Neural cell (in vitro differentiated cells): ENCODE measurements around the gene METTL24. TPM values are rescaled to one million over a fixed set of nuclear protein-coding genes. Genes with fewer than 3 reads are reported as not detected.

Experiments used
- H2AFZ ChIP-seq: fragments of 200-600, 300-800 bp; sonication (generic), shearing (Covaris generic); 2 replicates; pipeline ENCODE4 v1.6.0; 2014; ENCODE audit warnings: low read depth, mild to moderate bottlenecking, antibody characterized with exemption, low read length, moderate library complexity
- H3F3A ChIP-seq: fragments of 200-600 bp; shearing (Covaris generic); 2 replicates; pipeline ENCODE4 v1.6.1; 2016; ENCODE audit warnings: mild to moderate bottlenecking, moderate library complexity, mixed read lengths, antibody characterized with exemption, low read length; ENCODE audit not compliant: insufficient read depth, poor library complexity, severe bottlenecking
- H3K27ac ChIP-seq: fragments of 200-600, 300-800 bp; sonication (generic), shearing (Covaris generic); 2 replicates; pipeline ENCODE4 v1.5.1; 2014; ENCODE audit warnings: mild to moderate bottlenecking, low read length, moderate library complexity
- H3K27me3 ChIP-seq: fragments of 300-800, 200-600 bp; sonication (generic), shearing (Covaris generic); 2 replicates; pipeline ENCODE4 v1.6.0; 2014; ENCODE audit warnings: mild to moderate bottlenecking, low read depth, low read length, moderate library complexity; ENCODE audit not compliant: insufficient read depth
- H3K36me3 ChIP-seq: fragments of 300-800, 200-600 bp; sonication (generic), shearing (Covaris generic); 2 replicates; pipeline ENCODE4 v1.5.1; 2014; ENCODE audit warnings: mild to moderate bottlenecking, antibody characterized with exemption, low read length, moderate library complexity; ENCODE audit not compliant: insufficient read depth
- H3K4me2 ChIP-seq: fragments of 300-800, 200-600 bp; sonication (generic), shearing (Covaris generic); 2 replicates; pipeline ENCODE4 v1.6.0; 2014; ENCODE audit warnings: mild to moderate bottlenecking, low read length
- H3K4me3 ChIP-seq: fragments of 300-800, 200-600 bp; sonication (generic), shearing (Covaris generic); 2 replicates; pipeline ENCODE4 v1.5.1; 2014; ENCODE audit warnings: mild to moderate bottlenecking, low read length, moderate library complexity
- H3K79me2 ChIP-seq: fragments of 200-600 bp; shearing (Covaris generic); replicated peaks from 2 replicates; pipeline ENCODE4 v1.6.0; 2014; ENCODE audit warnings: mild to moderate bottlenecking, low read length, moderate library complexity; ENCODE audit not compliant: insufficient read depth
- H3K9ac ChIP-seq: fragments of 300-800, 200-600 bp; sonication (generic), shearing (Covaris generic); 2 replicates; pipeline ENCODE4 v1.6.1; 2016; ENCODE audit warnings: mild to moderate bottlenecking, low read length, mixed read lengths
- H3K9me2 ChIP-seq: fragments of 200-600 bp; shearing (Covaris generic); 2 replicates; pipeline ENCODE4 v1.6.1; 2016; ENCODE audit warnings: mild to moderate bottlenecking, low read length, mixed read lengths; ENCODE audit not compliant: insufficient read depth
- H3K9me3 ChIP-seq: fragments of 200-600, 300-800 bp; sonication (generic), shearing (Covaris generic); 2 replicates; pipeline ENCODE4 v1.6.1; 2016; ENCODE audit warnings: mild to moderate bottlenecking, mixed run types, low read length, moderate library complexity, mixed read lengths
- H4K20me1 ChIP-seq: fragments of 200-600 bp; shearing (Covaris generic); 2 replicates; pipeline ENCODE4 v1.6.1; 2016; ENCODE audit warnings: mild to moderate bottlenecking, mixed run types; ENCODE audit not compliant: insufficient read depth
- CTCF ChIP-seq: fragments of 450-650 bp; IDR thresholded peaks from 2 replicates; pipeline ENCODE4 v1.5.1; 2014; ENCODE audit warnings: antibody characterized with exemption, mild to moderate bottlenecking, moderate library complexity; ENCODE audit not compliant: poor library complexity, severe bottlenecking
- EP300 ChIP-seq: fragments of 450-650 bp; conservative IDR thresholded peaks from 2 replicates; pipeline ENCODE4 v1.6.1; 2014; ENCODE audit warnings: antibody characterized with exemption, mild to moderate bottlenecking, moderate library complexity; ENCODE audit not compliant: poor library complexity, severe bottlenecking
- EZH2 ChIP-seq: fragments of 200-600, 300-800 bp; shearing (Covaris generic), sonication (generic); IDR thresholded peaks from 2 replicates; pipeline ENCODE4 v1.6.1; 2014; ENCODE audit warnings: antibody characterized with exemption, low read length, borderline replicate concordance, mild to moderate bottlenecking; ENCODE audit not compliant: insufficient read depth, poor library complexity, severe bottlenecking
- MXI1 ChIP-seq: fragments of 450-650 bp; conservative IDR thresholded peaks from 2 replicates; pipeline ENCODE4 v1.6.1; 2014; ENCODE audit warnings: antibody characterized with exemption, mild to moderate bottlenecking; ENCODE audit not compliant: poor library complexity, severe bottlenecking
- POLR2AphosphoS5 ChIP-seq: IDR thresholded peaks from 2 replicates; pipeline ENCODE4 v1.6.1; 2012
- RAD21 ChIP-seq: fragments of 450-650 bp; conservative IDR thresholded peaks from 2 replicates; pipeline ENCODE4 v1.6.1; 2014; ENCODE audit warnings: antibody characterized with exemption, mild to moderate bottlenecking, moderate library complexity
- SMC3 ChIP-seq: fragments of 450-650 bp; conservative IDR thresholded peaks from 2 replicates; pipeline ENCODE4 v1.6.1; 2014; ENCODE audit warnings: antibody characterized with exemption, mild to moderate bottlenecking, moderate library complexity; ENCODE audit not compliant: poor library complexity
- TAF1 ChIP-seq: IDR thresholded peaks from 2 replicates; pipeline ENCODE4 v1.6.1; 2012; ENCODE audit warnings: low read depth
- polyA plus RNA-seq: library from polyadenylated mRNA; depleted of rRNA; stranded (reverse); fragments of >200 nt; gene quantifications from 2 replicates; pipeline ENCODE4 v1.2.3, GENCODE V29; 2014
- TF ChIP-seq, protein P1 (sequence below): IDR thresholded peaks from 2 replicates; pipeline ENCODE4 v1.6.1; 2012; ENCODE audit warnings: borderline replicate concordance

The METTL24 gene
- polyA plus RNA-seq, 1 donor from 2014 or later, result not detected

DNA sequence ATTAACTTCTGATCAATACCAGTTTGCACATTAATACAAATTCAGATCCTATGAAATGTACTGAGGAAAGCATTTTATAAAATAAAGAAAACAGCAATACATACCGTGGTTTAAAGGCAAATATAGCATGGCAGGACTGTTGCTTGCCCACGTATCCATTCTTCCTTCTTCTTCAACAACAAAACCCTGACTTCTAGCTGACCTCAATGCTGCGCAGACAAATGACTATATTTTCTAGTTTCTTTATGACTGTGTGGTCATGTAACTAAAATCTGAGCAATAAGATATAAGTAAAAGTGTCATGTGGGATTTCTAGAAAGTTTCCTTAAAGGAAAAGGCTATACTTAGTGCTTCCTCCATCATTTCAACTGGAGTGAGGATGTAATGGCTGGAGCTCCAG, 92.9 kb downstream of the METTL24 start:
- no peaks in the 10 kb centered on the region for H3F3A ChIP-seq

GRCh38 chr6:110256366-110256765, 101.8 kb downstream of the METTL24 start:
- no peaks in the 10 kb centered on the region for H3K79me2 ChIP-seq
- H2AFZ ChIP-seq, result no peak overlapping the region
- no peak overlapping the region for H3K4me2 ChIP-seq
- H3K9me2 ChIP-seq, result no peaks in the 10 kb centered on the region
- no peak overlapping the region for H3K9ac ChIP-seq
- H3F3A ChIP-seq, result no peaks in the 10 kb centered on the region
- no peaks in the 10 kb centered on the region for H3K27me3 ChIP-seq
- no peak overlapping the region for H3K27ac ChIP-seq
- no peak overlapping the region for H3K4me3 ChIP-seq
- TF ChIP-seq, protein P1, sequence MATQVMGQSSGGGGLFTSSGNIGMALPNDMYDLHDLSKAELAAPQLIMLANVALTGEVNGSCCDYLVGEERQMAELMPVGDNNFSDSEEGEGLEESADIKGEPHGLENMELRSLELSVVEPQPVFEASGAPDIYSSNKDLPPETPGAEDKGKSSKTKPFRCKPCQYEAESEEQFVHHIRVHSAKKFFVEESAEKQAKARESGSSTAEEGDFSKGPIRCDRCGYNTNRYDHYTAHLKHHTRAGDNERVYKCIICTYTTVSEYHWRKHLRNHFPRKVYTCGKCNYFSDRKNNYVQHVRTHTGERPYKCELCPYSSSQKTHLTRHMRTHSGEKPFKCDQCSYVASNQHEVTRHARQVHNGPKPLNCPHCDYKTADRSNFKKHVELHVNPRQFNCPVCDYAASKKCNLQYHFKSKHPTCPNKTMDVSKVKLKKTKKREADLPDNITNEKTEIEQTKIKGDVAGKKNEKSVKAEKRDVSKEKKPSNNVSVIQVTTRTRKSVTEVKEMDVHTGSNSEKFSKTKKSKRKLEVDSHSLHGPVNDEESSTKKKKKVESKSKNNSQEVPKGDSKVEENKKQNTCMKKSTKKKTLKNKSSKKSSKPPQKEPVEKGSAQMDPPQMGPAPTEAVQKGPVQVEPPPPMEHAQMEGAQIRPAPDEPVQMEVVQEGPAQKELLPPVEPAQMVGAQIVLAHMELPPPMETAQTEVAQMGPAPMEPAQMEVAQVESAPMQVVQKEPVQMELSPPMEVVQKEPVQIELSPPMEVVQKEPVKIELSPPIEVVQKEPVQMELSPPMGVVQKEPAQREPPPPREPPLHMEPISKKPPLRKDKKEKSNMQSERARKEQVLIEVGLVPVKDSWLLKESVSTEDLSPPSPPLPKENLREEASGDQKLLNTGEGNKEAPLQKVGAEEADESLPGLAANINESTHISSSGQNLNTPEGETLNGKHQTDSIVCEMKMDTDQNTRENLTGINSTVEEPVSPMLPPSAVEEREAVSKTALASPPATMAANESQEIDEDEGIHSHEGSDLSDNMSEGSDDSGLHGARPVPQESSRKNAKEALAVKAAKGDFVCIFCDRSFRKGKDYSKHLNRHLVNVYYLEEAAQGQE, result no peak
- TF ChIP-seq MXI1, result no peak
- TF ChIP-seq RAD21, result no peak
- no peak for TF ChIP-seq TAF1
- no peak for TF ChIP-seq POLR2AphosphoS5
- no peak for TF ChIP-seq CTCF
- no peak for TF ChIP-seq EZH2
- no peak for TF ChIP-seq SMC3
- H3K36me3 ChIP-seq, result no peaks in the 10 kb centered on the region
- H4K20me1 ChIP-seq, result no peaks in the 10 kb centered on the region
- no peaks in the 10 kb centered on the region for H3K9me3 ChIP-seq

More for the DNA sequence above, 92.9 kb downstream of the METTL24 start:
- H3K4me3 ChIP-seq, result no peak overlapping the region
- H2AFZ ChIP-seq, result no peak overlapping the region
- no peaks in the 10 kb centered on the region for H3K9me2 ChIP-seq
- no peaks in the 10 kb centered on the region for H3K27me3 ChIP-seq
- no peaks in the 10 kb centered on the region for H3K79me2 ChIP-seq
- H3K9me3 ChIP-seq, result no peaks in the 10 kb centered on the region
- no peak overlapping the region for H3K9ac ChIP-seq
- no peak for TF ChIP-seq RAD21
- TF ChIP-seq TAF1, result no peak
- TF ChIP-seq EP300, result no peak
- TF ChIP-seq SMC3, result no peak
- no peak for TF ChIP-seq EZH2
- TF ChIP-seq, protein P1, result no peak
- TF ChIP-seq CTCF, result no peak
- TF ChIP-seq POLR2AphosphoS5, result no peak
- no peak for TF ChIP-seq MXI1
- H4K20me1 ChIP-seq, result no peaks in the 10 kb centered on the region
- no peak overlapping the region for H3K27ac ChIP-seq
- H3K4me2 ChIP-seq, result no peak overlapping the region
- no peaks in the 10 kb centered on the region for H3K36me3 ChIP-seq
